Fibroblast of skin of left biceps (primary cell): Measurements from ENCODE around the gene ITPKB.
"Not testable (repeated sequence)": the region's sequence is repeated elsewhere in the genome, so short reads cannot be mapped to it uniquely, and the experiment has no call there.

Source experiments
- DNase-seq, 2 experiments: peaks; one replicate each; pipeline ENCODE4 v3.0.0-alpha.2; 2013; ENCODE audit warnings: low read depth in 2 of 2

ITPKB gene

DNA sequence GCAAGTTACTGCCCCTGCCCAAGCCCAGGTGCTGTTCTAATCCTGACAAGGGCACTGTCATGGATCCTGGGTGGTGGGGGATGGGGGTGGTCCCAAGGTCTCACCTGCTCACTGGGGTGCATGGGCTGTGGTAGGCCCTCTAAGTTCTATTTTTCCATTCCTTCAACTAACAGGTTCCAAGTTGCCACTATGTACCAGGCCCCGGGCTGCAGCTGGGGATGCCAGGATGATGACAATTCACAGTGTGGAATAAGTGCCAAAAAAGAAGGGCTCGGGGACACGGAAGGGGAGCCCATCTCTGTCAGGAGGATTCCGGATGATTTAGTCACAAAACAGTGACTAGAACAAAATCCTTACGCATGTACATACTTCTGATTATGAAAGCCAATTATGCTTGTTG is 114.6 kb downstream of the ITPKB start:
- DNase-seq, result no peak

DNA sequence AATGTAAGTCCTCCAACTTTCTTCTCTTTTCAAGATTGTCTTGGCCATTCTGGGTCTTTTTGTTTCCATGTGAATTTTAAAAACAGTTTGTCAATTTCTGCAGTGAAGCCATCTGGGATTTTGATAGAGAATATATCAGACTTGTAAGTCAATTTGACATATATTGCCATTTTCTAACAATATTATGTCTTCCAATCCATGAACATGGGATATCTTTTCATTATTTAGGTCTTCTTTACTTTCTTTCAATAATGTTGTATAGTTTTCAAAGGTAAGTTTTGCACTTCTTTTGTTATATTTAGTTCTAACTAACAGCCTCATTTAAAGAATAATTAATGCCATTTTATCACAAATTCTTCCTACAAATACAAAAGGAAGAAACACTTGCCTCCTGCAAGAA is 117.1 kb downstream of the ITPKB start:
- DNase-seq, result no peak

- no peak for DNase-seq
Observed at GRCh38 chr1:226619031-226619430, 120.1 kb downstream of the ITPKB start.

GRCh38 chr1:226618380-226618779 is 120.7 kb downstream of the ITPKB start:
- no peak for DNase-seq

GRCh38 chr1:226617719-226618118 is 121.4 kb downstream of the ITPKB start:
- not testable (repeated sequence) for DNase-seq

DNA sequence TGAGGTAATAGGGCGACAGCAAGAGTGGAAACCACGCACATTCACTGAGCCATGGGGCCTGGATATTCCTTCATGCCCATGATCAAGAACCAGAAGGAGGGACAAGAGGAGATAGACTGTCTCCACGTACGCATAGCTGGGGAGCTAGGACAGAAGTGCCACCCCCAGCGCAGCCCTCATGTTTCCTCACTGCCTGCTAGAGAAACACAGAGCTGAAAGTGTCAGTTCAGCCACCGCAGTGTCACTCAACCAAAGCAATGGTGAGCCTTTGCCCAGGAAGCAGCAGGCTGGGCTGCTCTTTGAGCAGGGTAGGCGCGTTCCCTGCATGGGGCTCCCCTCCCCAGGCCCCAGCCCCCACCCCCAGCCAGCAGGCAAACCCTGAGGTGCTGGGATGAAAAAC is 122.0 kb downstream of the ITPKB start:
- no peak for DNase-seq

- no peak for DNase-seq
Observed at GRCh38 chr1:226616636-226617035, 122.4 kb downstream of the ITPKB start.

DNA sequence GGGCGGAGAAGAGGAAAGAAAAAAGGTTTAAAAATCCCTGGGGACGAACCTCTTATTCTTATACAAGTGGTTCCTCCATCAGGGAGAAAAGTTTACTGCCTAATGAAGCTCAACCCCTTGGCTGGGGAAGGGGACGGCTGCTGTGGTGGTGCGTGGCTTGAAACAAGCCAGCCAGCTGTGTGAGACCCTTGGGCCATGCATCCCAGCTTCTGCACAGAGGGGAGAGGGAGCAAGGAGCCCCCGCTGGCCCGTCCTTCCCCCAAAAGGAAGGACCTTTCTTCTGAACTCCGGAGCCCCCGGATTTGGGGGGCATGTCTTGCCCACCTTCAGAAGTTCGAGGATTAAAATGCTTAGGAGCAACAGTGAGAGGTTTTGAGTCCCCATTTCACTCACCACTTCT is 123.2 kb downstream of the ITPKB start:
- no peak for DNase-seq

GRCh38 chr1:226611980-226612379 is 127.1 kb downstream of the ITPKB start:
- DNase-seq, result not testable (repeated sequence)

GRCh38 chr1:226611301-226611700 is 127.8 kb downstream of the ITPKB start:
- no peak for DNase-seq

DNA sequence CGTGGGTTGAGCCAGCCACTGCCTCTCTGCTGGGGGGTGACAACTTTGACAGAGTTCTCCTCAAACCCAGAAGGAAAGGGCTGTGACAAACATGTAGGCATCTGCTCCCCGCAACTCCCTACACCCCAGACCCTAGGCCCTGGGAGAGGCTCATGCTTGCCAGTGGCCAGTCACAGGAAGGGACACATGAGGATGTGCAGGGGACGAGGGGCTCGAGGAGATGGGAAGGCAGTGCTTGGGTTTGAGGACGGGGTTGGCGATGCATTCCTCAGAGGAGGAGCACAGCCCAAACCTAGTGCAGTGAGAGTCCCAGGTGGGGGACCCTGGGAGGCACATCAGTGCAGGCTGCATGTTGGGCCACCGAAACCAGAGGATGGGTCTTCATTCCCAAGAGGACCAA is 128.4 kb downstream of the ITPKB start:
- DNase-seq, result no peak

DNA sequence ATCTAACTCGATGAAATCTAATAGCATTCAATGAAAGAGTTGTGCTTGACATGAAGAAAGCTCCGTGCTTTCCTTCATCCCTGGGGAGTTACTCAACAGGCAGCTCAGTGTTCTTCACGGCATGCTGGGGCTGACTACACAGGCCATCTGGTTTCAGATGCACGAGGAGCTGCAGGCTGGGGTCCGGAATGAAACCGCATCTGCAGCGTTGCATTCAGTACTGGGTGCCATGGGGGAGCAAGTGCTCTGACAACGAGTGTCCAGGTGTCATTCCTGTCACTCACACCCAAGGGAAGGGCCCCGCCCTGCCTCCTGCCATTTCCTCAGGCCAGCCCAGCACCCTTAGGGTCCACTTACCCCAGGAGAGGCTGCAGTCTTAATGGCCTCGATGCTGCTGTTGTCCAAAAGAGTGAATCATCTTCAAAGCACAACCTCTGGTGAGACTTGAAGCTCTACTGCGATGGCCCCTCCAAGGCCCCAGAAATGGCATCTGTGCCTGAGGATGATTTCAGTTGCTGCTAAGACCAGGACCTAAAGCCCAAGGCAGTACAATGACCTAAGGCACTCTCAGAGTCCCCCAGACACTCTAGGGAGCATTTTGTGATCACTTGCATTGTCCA is 129.1 kb downstream of the ITPKB start:
- no peak for DNase-seq

GRCh38 chr1:226608699-226609505 is 130.2 kb downstream of the ITPKB start:
- peak in 1 of 2 experiments; percentile 14 for DNase-seq

- DNase-seq, result no peak
Observed at GRCh38 chr1:226607821-226608220, 131.3 kb downstream of the ITPKB start.

GRCh38 chr1:226607268-226607660 is 131.8 kb downstream of the ITPKB start:
- no peak for DNase-seq

DNA sequence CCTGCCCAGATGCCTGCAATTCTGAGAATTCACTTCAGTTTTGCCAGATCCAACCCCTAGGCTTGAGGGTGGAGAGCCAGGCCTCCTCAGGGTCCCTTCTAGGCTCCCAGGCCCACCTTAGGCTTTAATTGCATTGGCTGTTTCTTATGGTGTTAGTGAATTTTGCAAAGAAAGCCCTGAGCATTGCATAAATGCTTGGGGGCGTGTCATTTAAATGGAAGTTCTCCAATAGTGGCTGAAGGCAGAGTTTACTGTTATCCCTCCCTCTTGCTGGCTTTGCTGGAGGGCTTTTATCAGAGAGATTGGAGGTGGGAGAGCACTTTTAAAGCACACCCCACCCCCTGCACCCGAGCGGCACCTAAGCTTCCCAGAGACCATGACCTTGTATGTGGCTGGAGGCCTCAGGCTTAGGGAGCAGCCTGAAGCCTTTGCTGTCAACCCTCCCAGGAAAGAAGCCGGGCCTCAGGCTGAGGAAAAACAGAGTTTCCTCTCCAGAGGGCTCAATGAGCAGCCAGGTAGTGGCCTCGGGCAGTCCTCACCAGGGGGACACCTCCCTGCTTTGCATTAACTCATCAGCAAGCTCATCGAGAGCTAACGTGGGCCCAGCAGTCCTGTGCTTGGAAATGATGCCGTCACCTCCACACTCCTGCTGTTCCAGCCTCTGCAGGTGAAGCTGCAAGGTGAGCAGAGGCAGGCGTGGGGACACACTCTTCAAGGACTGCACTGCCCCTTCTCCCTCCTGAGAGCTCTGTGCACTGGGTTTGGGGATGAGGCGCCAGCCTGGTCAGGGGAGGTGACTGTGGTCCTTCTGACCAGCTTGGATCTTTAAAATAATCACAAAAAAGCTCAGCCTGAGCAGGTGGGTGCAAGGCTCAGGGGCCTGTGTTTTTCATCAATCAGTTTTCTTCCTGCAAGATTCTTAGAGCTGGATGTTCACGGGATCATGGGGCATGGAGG is 132.5 kb downstream of the ITPKB start:
- DNase-seq, result no peak

- no peak for DNase-seq
Observed at GRCh38 chr1:226605318-226605950, 133.6 kb downstream of the ITPKB start.

- no peak for DNase-seq
Observed at GRCh38 chr1:226604560-226605317, 134.3 kb downstream of the ITPKB start.

DNA sequence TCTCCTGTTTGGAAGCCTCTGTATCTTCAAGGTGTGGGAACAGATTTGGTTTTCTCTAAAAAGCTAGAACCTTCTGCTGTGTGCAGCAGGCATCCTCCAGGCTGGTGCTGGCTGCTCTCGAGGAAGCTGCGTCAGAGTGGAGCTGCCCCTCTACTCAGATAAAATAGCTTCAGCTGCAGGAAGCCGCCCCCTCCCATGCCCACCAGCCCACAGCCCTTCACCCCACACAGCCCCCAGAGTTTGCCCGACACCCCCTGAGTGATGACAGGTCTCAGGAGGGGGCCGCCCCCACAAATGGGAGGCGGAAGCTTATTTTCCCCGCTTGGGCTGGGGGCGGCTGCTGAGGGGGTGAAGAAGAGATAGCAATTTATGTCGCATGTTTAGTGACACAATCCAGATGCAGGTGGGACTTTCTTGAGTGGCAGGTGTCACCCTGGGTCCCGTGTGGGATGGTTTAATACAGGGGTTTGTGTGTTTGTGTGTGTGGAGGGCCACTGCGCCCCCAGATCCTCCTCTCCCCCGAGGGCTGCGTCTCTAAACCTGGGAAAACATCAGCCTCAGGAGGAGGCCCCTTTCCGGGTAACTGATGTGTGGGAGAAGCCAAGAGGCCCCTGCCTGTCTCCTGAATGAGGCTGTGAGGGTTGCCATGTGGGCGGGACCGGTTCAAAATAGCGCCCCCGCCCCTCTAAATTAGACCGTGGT is 135.1 kb downstream of the ITPKB start:
- no peak for DNase-seq
